Measurements from ENCODE around the gene ATXN2L.

DNA sequence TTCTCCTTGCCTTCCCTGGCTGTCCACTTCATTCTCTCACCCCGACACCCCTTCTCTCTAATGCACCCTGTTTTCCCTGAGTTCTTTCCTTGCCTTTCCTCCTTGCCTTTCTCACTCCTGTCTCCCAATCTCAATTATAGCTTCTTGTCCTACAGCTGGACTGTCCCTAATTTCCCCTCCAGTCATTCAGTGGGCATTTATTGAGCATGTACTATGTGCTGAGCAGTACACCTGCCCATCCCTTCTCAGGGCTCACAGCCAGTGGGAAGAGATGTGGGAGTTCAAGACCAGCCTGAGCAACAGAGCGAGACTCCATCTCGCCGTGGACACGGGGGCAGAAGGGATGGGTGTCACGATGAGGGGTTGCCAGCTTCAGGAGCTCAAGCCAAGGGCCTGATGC is 61.2 kb downstream of the ATXN2L start:
- TF ChIP-seq POLR2A (IDR thresholded peaks at IDR 0.05) (no peak), POLR2AphosphoS5 (IDR thresholded peaks at IDR 0.05) (no peak)

Measured in spleen (tissue), 3 donors.